ENCODE data around the gene UTS2R.
A peak's percentile ranks its signal among the peaks of the same experiment; 100 is the strongest.
"Not testable (repeated sequence)": the region's sequence is repeated elsewhere in the genome, so short reads cannot be mapped to it uniquely, and the experiment has no call there.

Gene UTS2R

GRCh38 chr17:82376042-82376730 is 4.6 kb downstream of the UTS2R start:
- no peak for DNase-seq

- DNase-seq: not testable (repeated sequence)
Measured at GRCh38 chr17:82377294-82377693, 5.7 kb downstream of the UTS2R start.

DNA sequence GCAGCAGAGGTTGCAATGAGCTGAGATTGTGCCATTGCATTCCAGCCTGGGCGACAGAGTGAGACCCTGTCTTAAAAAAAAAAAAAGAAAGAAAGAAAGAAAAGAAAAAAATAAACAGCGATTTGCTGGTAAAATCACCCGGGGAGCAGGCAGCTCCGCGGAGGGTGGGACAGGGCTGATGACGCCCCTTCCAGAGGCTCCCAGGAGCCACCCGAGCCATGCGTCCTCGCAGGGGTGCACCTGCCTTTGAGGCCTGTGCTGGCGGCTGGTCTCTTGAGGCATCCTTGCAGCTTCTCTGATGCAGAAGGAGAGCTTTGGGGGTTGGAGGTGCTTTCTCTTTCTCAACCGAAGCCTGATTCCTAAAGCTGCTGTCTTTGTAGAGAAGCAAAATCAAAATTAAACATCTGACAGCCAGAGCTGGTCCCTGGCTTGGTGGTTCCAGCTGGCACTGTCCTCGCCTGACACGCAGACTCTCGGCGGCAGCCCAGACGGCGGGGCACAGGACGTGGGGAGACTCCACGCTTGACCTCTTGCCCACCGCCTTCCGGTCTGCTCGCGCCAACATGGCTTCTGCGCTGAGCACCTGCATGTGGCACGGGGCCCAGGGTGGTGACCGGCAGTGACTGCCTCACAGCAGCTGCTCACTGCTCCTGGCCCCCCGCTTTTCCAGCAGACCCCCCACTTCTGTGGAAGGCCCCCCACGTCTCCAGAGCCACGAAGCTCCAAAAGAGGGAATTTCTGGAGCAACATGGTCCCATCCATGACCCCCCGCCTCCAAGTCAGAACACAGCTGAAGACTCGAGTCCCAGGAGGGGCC is 6.6 kb downstream of the UTS2R start:
- DNase-seq: no peak

GRCh38 chr17:82378741-82379021 is 7.1 kb downstream of the UTS2R start:
- no peak for DNase-seq

DNA sequence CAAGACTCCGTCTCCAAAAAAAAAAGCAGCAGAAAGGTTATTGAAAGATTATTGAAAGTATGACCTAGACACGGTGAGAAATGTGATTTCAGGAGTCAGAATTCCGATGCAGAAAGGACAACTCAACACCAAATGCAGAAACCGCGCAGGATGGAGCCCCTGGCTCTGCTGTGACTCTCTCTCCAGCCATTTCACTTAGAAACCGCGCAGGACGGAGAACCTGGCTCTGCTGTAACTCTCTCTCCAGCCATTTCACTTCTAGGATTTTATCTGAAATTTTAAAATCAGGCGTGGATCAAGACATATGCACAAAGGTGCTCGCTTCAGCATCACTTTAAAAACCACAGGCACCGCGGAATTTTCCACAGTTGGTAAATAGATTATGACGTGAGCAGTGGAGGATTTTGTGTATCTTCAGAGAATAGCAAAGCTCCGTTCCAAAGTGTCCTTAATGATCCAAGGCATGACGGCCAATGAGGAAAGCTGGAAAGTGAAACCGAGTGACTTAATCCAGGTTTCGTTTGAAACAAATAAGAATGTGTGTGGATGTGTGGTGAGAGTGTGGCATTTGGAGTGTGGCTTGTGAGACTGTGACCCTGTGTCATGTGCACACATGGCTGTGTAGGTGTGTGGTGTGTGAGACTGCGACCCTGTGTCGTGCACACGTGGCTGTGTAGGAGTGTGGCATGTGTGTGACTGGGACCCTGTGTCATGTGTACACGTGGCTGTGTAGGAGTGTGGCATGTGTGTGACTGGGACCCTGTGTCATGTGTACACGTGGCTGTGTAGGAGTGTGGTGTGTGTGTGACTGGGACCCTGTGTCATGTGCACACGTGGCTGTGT is 9.5 kb downstream of the UTS2R start:
- DNase-seq: no peak

- not testable (repeated sequence) for DNase-seq
Measured at GRCh38 chr17:82381703-82382009, 10.1 kb downstream of the UTS2R start.

DNA sequence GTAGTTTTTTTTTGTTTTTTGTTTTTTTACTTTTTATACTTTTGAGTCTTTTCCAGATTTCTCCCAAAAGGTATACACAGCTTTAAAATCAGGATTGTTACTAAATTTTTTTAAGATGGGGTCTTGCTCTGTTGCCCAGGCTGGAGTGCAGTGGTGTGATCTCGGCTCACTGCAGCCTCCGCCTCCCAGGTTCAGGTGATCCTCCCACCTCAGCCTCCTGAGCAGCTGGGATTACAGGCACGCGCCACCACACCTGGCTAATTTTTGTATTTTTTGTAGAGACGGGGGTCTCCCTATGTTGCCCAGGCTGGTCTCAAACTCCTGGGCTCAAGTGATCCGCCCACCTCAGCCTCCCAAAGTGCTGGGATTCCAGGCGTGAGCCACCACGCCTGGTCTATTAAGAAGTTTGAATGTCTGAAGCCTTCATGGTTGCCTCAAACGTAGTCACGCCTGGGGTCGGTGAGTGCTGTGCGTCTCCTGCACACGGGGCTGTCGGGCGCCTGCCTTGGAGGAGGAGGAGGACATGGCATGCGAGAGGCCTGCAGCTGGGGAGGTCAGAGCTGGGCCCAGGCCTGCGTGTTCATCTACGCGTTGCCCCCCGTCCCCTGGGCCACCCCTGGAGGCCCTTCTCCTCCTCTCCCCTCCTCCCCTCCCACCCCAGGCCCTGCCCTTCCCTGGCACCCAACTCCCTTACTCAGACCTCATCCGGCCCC is 10.8 kb downstream of the UTS2R start:
- not testable (repeated sequence) for DNase-seq

GRCh38 chr17:82382933-82383255 is 11.3 kb downstream of the UTS2R start:
- DNase-seq: no peak

DNA sequence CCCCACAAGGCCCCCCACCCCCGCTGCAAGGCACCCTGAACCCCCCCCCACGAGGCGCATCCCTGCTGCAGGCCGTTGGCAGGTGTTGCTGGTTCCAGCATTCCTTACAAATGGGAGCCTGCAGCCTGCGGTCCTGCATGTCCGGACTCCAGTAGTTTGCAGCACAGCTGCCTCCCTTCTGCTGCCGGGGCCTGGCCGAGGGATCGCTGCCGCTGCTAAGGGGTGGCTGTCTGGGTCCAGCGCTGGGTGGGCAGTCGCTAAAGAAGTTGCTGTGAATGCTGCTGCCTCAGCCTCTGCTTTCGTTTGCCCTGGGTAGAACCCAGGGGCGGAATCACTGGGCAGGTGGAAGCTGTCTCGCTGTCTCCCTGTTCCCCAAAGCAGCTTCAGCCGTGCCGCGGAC is 11.8 kb downstream of the UTS2R start:
- DNase-seq: no peak

DNA sequence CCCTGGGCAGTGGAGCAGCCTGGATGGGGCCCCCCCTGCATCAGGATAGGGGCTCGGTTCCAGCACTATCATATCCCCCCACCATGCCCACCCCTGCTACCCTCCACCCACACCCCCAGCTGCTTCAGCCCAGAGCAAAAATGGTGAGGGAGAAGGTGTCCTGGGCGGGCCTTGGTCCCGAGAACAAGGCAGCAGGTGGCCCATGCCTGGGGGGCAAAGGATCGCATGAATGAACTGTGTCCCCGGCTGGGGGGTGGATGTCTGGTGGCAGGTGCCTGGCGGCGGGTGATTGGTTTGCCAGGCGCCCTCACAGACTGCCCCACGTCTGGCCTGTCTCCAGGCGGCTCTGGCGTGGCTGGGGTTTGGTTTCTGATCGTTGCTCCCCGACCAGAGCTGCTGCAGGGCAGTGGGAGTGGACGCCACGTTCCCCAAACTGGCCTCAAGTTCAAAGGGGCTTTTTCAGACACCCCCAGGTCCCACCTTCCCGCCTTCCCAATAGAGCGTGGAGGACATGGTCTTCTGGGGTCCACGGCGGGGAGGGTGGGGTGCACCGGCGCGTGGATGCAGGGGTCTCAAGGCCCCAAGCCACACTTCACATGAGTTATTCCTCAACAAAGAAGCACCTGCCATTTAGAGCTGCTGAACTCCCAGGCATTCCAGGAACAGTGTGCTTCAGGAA is 12.6 kb downstream of the UTS2R start:
- peak; percentile 30 for DNase-seq

- DNase-seq: peak; percentile 34
Measured at GRCh38 chr17:82384730-82385481, 13.3 kb downstream of the UTS2R start.

- DNase-seq: no peak
Measured at GRCh38 chr17:82385559-82386254, 14.1 kb downstream of the UTS2R start.

DNA sequence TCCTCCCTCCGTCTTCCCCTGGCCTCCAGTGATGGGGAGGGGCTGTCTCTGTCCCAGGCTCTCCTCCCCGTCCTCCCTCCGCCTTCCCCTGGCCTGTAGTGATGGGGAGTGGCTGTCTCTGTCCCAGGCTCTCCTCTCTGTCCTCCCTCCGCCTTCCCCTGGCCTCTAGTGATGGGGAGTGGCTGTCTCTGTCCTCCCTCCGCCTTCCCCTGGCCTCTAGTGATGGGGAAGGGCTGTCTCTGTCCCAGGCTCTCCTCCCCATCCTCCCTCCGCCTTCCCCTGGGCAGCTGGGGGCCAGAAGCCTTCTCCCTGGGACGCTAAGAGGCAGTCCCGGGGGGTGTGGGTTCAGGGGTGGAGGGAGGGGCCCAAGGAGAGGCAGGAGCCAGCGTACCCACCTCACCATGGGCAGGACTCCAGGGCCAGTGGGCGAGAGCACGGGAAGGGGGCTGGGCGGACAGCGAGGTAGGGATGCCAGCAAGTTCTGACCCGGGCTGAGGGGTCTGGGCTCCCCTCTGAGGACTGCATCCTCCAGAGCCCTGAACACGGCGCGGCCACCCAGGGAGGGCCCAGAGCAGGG is 14.8 kb downstream of the UTS2R start:
- DNase-seq: no peak

- DNase-seq: no peak
Measured at GRCh38 chr17:82386881-82387704, 15.5 kb downstream of the UTS2R start.

GRCh38 chr17:82387705-82388106 is 16.1 kb downstream of the UTS2R start:
- no peak for DNase-seq

- no peak for DNase-seq
Measured at GRCh38 chr17:82388223-82388921, 16.8 kb downstream of the UTS2R start.

- DNase-seq: no peak
Measured at GRCh38 chr17:82388922-82389283, 17.3 kb downstream of the UTS2R start.

DNA sequence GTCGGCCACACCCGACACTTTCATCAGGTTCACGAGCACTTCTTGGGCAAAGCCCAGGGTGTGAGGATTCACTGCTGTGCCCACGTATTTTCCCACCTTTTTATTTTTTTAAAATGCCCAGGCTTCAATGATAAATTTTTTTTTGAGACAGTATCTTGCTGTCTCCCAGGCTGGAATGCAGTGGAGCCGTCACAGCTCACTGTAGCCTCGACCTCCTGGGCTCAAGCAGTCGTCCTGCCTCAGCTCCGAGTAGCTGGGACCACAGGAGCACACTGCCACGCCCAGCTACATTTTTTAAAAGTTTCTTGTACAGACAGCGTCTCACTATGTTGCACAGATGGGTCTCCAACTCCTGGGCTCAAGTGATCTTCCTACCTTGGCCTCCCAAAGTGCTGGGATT is 17.8 kb downstream of the UTS2R start:
- DNase-seq: no peak
